Smooth muscle cell of the brain vasculature (primary cell): ENCODE measurements around the gene FOXL1.
"Not testable (repeated sequence)": the region's sequence is repeated elsewhere in the genome, so short reads cannot be mapped to it uniquely, and the experiment has no call there.

Experiments
- DNase-seq: peaks from one replicate; pipeline ENCODE4 v3.0.0-alpha.2; 2012; ENCODE audit warnings: low read depth, low spot score

Gene FOXL1

GRCh38 chr16:86580791-86581170, 2.4 kb downstream of the FOXL1 start:
- DNase-seq = no peak

- no peak for DNase-seq
These were observed 3.1 kb downstream of the FOXL1 start for GRCh38 chr16:86581458-86581857.

DNA sequence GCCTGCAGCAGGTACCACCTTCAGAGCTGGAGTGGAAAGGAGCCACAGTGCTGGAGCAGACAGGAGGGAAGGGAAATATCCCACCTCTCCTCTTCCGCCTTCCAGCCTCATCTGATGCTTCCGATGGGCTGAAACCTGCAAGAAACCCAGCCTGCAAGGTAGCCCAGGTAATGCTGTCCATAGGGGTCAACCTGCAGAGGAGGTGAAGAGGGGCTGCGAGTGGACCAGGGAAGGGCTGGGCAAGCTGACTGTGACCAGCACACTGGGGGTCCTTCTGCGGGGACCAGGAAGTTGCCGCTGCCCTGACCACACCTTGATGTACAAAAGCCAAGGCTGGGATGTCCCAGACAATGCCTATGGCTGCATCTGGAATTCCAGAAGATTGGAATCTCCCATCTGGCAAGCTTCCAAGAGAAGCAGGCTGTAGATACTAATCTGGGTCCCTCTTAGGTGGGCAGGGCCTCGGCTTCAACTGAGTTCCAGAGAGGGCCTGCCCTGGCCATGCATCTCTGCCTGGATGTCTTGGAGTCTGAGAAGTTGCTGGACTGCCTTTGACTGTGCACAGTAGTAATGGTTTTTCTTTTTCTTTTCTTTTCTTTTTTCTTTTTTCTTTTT, 5.8 kb downstream of the FOXL1 start:
- no peak for DNase-seq

- DNase-seq = no peak
These were observed 6.7 kb downstream of the FOXL1 start for GRCh38 chr16:86584726-86585721.

- peak; percentile 92 for DNase-seq
These were observed 7.7 kb downstream of the FOXL1 start for GRCh38 chr16:86585821-86586611.

DNA sequence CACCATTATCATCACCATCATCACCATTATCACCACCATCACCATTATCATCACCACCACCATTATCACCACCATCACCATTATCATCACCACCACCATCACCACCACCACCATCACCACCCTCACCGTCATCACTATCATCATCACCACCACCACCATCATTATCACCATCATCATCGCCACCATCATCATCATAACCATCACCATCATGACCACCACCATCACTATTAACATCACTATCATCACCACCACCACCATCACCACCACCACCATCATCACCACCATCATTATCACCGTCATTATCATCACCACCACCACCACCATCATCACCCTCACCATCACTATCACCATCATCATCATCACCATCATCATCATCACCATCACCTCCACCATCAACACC, 9.1 kb downstream of the FOXL1 start:
- no peak for DNase-seq

- not testable (repeated sequence) for DNase-seq
These were observed 9.6 kb downstream of the FOXL1 start for GRCh38 chr16:86587955-86588354.

GRCh38 chr16:86590501-86591144, 12.3 kb downstream of the FOXL1 start:
- no peak for DNase-seq

GRCh38 chr16:86591270-86591669, 12.9 kb downstream of the FOXL1 start:
- DNase-seq = no peak

- DNase-seq = no peak
These were observed 15.7 kb downstream of the FOXL1 start for GRCh38 chr16:86593913-86594620.

DNA sequence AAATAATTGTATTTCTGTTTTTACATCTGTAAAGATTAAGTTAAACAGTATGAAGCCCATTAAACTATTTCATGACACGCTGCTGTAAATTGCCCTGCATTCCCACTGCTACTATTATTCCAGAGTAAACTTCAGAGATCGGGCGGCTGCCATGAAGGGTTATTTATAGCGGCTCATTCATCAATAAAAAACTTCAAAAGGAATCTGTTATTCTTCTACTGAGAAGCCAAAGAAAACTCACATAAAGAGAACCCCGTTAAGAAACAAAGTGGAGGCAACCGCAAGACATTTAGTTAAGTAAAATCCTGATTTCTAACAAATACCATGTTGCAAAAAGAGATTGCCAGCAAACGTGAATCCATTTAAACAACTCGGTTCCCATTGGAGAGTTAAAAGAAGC, 16.4 kb downstream of the FOXL1 start:
- no peak for DNase-seq

DNA sequence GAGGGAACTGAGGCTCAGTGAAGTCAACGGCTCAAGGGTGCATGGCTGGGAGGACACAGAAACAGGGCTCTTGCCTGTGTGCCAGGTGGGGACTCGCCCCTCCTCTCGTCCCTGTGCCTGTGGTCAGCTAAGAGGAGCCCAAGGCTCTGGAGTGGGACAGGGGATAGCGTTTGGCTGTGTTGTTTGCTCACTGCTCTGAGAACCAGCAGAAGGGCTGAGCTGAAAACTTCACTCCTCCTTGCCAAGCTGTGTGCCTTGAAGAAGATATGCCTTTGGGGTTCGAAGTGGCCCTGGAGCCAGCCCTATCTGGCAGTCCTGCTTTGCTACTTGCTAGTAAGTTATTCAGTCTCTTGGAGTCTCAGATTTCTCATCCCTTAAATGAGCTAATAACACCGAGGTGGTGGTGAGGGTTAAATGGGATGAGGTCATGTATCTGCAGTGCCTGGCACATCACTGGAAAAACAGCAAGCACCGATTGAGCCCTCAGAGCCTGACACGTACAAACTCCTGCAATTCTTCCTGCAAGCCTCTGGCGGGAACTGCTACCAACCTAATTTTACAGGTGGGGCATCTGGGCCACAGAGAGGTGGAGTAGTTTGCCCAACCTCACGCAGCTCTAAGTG, 17.7 kb downstream of the FOXL1 start:
- no peak for DNase-seq

DNA sequence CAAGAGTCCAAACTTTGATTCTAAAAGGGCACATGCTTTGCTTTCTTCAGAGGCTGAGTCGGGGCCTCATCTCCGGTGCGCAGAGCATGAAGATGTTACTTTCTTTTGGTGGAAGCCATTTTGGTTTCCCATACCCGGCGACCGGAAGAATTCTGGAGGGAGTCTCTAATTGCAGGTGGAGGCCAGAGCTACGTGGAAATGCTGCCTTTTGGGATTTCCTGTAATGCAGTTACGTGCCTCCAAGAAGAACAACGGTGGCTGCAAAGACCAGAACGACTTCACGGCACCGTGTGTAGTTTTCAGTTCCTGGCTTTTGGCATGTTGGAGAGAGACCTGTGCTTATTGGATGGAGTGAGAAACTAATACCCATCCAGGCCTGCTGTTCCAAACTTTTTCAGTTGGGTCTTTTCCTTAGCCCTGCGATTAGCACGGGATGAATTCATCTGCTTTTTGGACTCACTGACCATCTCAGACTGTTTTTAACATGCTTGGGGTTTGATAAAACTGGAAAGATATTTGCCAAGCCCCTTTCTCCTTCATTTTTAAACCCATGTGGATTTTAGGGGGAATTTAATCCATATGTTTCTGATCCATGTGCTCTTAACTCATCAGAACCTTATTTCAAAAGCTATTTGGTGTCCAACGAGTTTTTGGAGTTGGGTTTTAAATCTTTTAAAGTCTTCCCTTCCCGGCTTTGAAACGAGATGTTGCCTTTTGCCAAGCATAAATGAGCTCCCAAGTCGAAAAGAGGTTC, 19.0 kb downstream of the FOXL1 start:
- no peak for DNase-seq

GRCh38 chr16:86597880-86598606, 19.7 kb downstream of the FOXL1 start:
- DNase-seq = no peak

DNA sequence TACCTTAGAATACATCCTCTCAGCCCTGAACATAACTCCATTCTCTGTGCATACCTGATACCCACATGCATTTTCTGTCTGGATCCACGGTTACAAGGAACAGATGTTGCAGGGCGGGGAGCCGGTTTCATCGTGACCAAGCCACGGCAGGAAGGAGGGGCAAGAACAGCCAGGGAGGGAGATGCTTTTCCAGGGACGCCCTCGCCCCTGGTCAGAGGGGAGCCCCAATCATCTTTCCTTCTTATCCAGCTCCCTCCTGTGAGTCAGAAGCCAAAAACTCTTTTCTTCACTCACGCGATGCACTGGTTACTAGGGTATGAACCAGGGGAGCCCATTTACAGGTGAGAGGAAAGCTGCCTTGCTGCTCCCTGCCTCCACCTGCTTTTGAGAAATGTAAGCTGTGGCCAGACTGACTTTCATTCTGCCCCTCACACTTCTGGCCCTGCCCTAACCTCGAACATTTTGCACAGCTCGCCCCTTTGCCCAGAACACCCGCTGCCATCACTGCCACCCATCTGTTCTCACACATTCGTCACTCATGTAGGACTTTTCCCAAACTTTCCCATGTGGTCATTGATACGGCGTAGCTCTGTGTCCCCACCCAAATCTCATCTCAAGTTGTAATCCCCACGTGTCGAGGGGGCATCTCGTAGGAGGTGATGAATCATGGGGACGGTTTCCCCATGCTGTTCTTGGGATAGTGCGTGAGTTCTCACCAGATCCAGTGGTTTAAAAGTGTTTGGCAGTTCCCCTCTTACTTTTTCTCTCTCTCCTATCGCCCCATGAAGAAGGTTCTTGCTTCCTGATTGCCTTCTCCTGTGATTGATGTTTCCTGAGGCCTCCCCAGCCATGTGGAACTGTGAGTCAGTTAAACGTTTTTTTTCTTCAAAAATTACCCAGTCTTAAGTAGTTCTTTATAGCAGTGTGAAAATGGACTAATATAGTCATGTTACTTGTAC, 20.5 kb downstream of the FOXL1 start:
- DNase-seq = no peak

DNA sequence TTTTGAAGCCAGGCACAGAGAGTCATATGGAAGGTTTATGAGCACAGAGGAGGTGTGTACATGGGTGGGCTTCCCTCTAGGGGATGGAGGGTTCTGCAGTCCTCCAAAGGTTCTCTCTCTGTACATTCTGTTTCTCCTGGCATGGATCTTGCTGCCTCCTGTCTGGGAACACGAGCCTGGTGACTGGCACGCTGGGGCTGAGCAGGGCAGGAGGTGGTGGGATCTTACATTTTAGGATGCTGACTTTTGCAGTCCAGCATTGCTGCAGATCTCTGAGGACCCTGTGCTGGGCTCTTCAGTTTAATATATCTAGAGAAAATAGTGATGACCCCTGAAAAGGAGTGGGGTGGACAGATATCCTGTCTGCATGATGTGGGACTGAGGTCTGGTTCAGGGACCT, 23.0 kb downstream of the FOXL1 start:
- no peak for DNase-seq

- no peak for DNase-seq
These were observed 24.2 kb downstream of the FOXL1 start for GRCh38 chr16:86602521-86602920.
